DND-41 (cell line): Measurements from ENCODE around the gene NOL3.

Experiments used
- ATAC-seq: fragments of 200-7000 bp; cut with Tn5 transposase; 3 replicates; pipeline ENCODE4 v1.9.1; 2021; ENCODE audit warnings: low read depth; ENCODE audit not compliant: insufficient read depth
- DNase-seq: peaks from one replicate; pipeline ENCODE4 v3.0.0-alpha.2; 2020
- H2AFZ ChIP-seq: 2 replicates; pipeline ENCODE4 v1.6.0; 2012; ENCODE audit warnings: low read depth, low read length
- H3K27ac ChIP-seq: 2 replicates; pipeline ENCODE4 v1.5.1; 2012; ENCODE audit warnings: low read length, inconsistent platforms
- H3K27me3 ChIP-seq: fragments of 200-600 bp; sonication (generic); 2 replicates; pipeline ENCODE4 v1.6.0; 2012; ENCODE audit warnings: low read length, mild to moderate bottlenecking, inconsistent platforms; ENCODE audit not compliant: insufficient read depth, poor library complexity
- H3K36me3 ChIP-seq: 2 replicates; pipeline ENCODE4 v1.5.1; 2012; ENCODE audit warnings: low read length, inconsistent platforms; ENCODE audit not compliant: insufficient read depth
- H3K4me1 ChIP-seq: 2 replicates; pipeline ENCODE4 v1.5.1; 2012; ENCODE audit warnings: mild to moderate bottlenecking, low read length; ENCODE audit not compliant: insufficient read depth
- H3K4me2 ChIP-seq: 2 replicates; pipeline ENCODE4 v1.6.0; 2012; ENCODE audit warnings: mild to moderate bottlenecking, moderate library complexity, low read length, inconsistent platforms; ENCODE audit not compliant: insufficient read depth
- H3K4me3 ChIP-seq, 2 experiments: fragments of 200-600 bp in 1 of 2; shearing (Covaris generic) in 1 of 2; 2 replicates each; pipeline ENCODE4 v1.5.1; 2012 to 2016; ENCODE audit warnings: inconsistent platforms in 2 of 2, low read length in 2 of 2, mild to moderate bottlenecking in 2 of 2, low read depth in 1 of 2, moderate library complexity in 1 of 2
- H3K79me2 ChIP-seq: 2 replicates; pipeline ENCODE4 v1.6.0; 2012; ENCODE audit warnings: low read length, inconsistent platforms; ENCODE audit not compliant: insufficient read depth
- H3K9ac ChIP-seq: 2 replicates; pipeline ENCODE4 v1.6.0; 2012; ENCODE audit warnings: low read depth, mild to moderate bottlenecking, inconsistent platforms, low read length, moderate library complexity
- H3K9me3 ChIP-seq: 2 replicates; pipeline ENCODE4 v1.5.1; 2012; ENCODE audit warnings: low read length, moderate library complexity, mild to moderate bottlenecking, inconsistent platforms; ENCODE audit not compliant: insufficient read depth, severe bottlenecking
- H4K20me1 ChIP-seq: 2 replicates; pipeline ENCODE4 v1.6.0; 2012; ENCODE audit warnings: low read length; ENCODE audit not compliant: insufficient read depth
- CTCF ChIP-seq: IDR thresholded peaks from 2 replicates; pipeline ENCODE4 v1.5.1; 2012; ENCODE audit warnings: borderline replicate concordance, low read length, moderate library complexity, mild to moderate bottlenecking; ENCODE audit not compliant: poor library complexity, severe bottlenecking; ENCODE audit errors: extremely low read depth
- EZH2 ChIP-seq: IDR thresholded peaks from 3 replicates; pipeline ENCODE4 v1.6.1; 2012; ENCODE audit warnings: borderline replicate concordance, low read depth, mild to moderate bottlenecking, moderate library complexity, low read length, inconsistent platforms; ENCODE audit not compliant: severe bottlenecking

The NOL3 gene

GRCh38 chr16:67191411-67191994 lies 21.2 kb downstream of the NOL3 start:
- peak overlapping the region; percentile 96 for H3K4me2 ChIP-seq
- 0 out of 3 replicates have a peak, but pooled peaks have one; percentile 0 for ATAC-seq
- H3K27ac ChIP-seq: peak overlapping the region; percentile 80
- no peaks in the 10 kb centered on the region for H3K9me3 ChIP-seq
- H3K27me3 ChIP-seq: no peaks in the 10 kb centered on the region
- no peak for TF ChIP-seq EZH2
- TF ChIP-seq CTCF: no peak
- H4K20me1 ChIP-seq: peaks cover 29% of the 10 kb centered on the region
- peak overlapping the region; percentile 80 for H2AFZ ChIP-seq
- peaks cover 37% of the 10 kb centered on the region for H3K4me1 ChIP-seq
- H3K4me3 ChIP-seq: peak overlapping the region; percentile 92 to 94; a peak in 3 of 4 replicates
- H3K79me2 ChIP-seq: peaks cover 41% of the 10 kb centered on the region
- peak overlapping the region; percentile 85 for H3K9ac ChIP-seq
- DNase-seq: no peak
- peaks cover 42% of the 10 kb centered on the region for H3K36me3 ChIP-seq

- Histone ChIP-seq H3K79me2 (peaks cover 41% of the 10 kb centered on the region), H3K4me1 (peaks cover 37% of the 10 kb centered on the region), H3K27me3 (no peaks in the 10 kb centered on the region), H3K4me3 (peak within 1 kb of the TSS; percentile 92 to 94), H3K27ac (peak within 1 kb of the TSS; percentile 80), H3K4me2 (peak within 1 kb of the TSS; percentile 96), H2AFZ (peak within 1 kb of the TSS; percentile 80), H3K9me3 (no peaks in the 10 kb centered on the region), H3K9ac (peak within 1 kb of the TSS; percentile 85), H3K36me3 (peaks cover 48% of the 10 kb centered on the region), H4K20me1 (peaks cover 34% of the 10 kb centered on the region)
- peak; percentile 89 for DNase-seq
- TF ChIP-seq CTCF (no peak), EZH2 (no peak)
- ATAC-seq: peak; percentile 98
Observed at GRCh38 chr16:67191995-67192681, 21.8 kb downstream of the NOL3 start, which contains the start of gene E2F4. E2F4 (plus strand) TSS chr16:67192155; CDS start chr16:67192228, 73 bp downstream.

GRCh38 chr16:67192781-67193361 lies 22.5 kb downstream of the NOL3 start:
- TF ChIP-seq CTCF (no peak), EZH2 (no peak)
- Histone ChIP-seq H3K4me2 (peak overlapping the region; percentile 96), H3K9ac (peak overlapping the region; percentile 85), H3K79me2 (peaks cover 41% of the 10 kb centered on the region), H2AFZ (no peak overlapping the region), H3K27me3 (no peaks in the 10 kb centered on the region), H3K4me3 (peak overlapping the region; percentile 92 to 94), H4K20me1 (peaks cover 41% of the 10 kb centered on the region), H3K36me3 (peaks cover 55% of the 10 kb centered on the region), H3K27ac (peak overlapping the region; percentile 80), H3K9me3 (no peaks in the 10 kb centered on the region), H3K4me1 (peaks cover 37% of the 10 kb centered on the region)
- DNase-seq (peak; percentile 22), ATAC-seq (no peak)
